ENCODE results near the gene DIP2C. TPM values are rescaled to one million over a fixed set of nuclear protein-coding genes. Genes with fewer than 3 reads are reported as not detected.

The DIP2C gene
- total RNA-seq, 2 experiments from 2014 or later = 0.62 to 0.80 TPM

GRCh38 chr10:299512-299911 is 390.0 kb downstream of the DIP2C start:
- no peak overlapping the region for H3K27ac Mint-ChIP-seq
- H3K9me3 Mint-ChIP-seq = no peaks in the 10 kb centered on the region
- no peak overlapping the region for H3K4me3 Mint-ChIP-seq
- POLR2A ChIA-PET = no interaction called here
- DNase-seq = no peak
- CTCF ChIA-PET = no interaction called here
- intact Hi-C loops (cut with micrococcal nuclease) = no loop called here
- no peaks in the 10 kb centered on the region for H3K36me3 Mint-ChIP-seq
- H3K4me1 Mint-ChIP-seq (ENCODE audit: low read depth) = no peaks in the 10 kb centered on the region
- H3K27me3 Mint-ChIP-seq = no peaks in the 10 kb centered on the region

- Mint-ChIP-seq H3K36me3 (peaks cover 2% of the 10 kb centered on the region), H3K27me3 (no peaks in the 10 kb centered on the region), H3K4me1 (ENCODE audit: low read depth) (no peaks in the 10 kb centered on the region), H3K4me3 (no peak overlapping the region), H3K9me3 (no peaks in the 10 kb centered on the region), H3K27ac (no peak overlapping the region)
- ChIA-PET CTCF (no interaction called here), POLR2A (no interaction called here)
- intact Hi-C loops (cut with micrococcal nuclease) = no loop called here
- DNase-seq = no peak
Observed at GRCh38 chr10:298033-298432, 391.4 kb downstream of the DIP2C start.

- no peak overlapping the region for H3K27ac Mint-ChIP-seq
- ChIA-PET POLR2A (no interaction called here), CTCF (no interaction called here)
- H3K9me3 Mint-ChIP-seq = no peaks in the 10 kb centered on the region
- no peak overlapping the region for H3K4me3 Mint-ChIP-seq
- no peaks in the 10 kb centered on the region for H3K27me3 Mint-ChIP-seq
- DNase-seq = no peak
- intact Hi-C loops (cut with micrococcal nuclease) = no loop called here
- no peaks in the 10 kb centered on the region for H3K4me1 Mint-ChIP-seq (ENCODE audit: low read depth)
- H3K36me3 Mint-ChIP-seq = peaks cover 2% of the 10 kb centered on the region
Observed at GRCh38 chr10:297567-297966, 391.9 kb downstream of the DIP2C start.

- CTCF ChIA-PET = no interaction called here
- H3K9me3 Mint-ChIP-seq = no peaks in the 10 kb centered on the region
- no peak overlapping the region for H3K4me3 Mint-ChIP-seq
- intact Hi-C loops (cut with micrococcal nuclease) = no loop called here
- POLR2A ChIA-PET = no interaction called here
- no peak for DNase-seq
- no peaks in the 10 kb centered on the region for H3K4me1 Mint-ChIP-seq (ENCODE audit: low read depth)
- no peaks in the 10 kb centered on the region for H3K27me3 Mint-ChIP-seq
- peaks cover 2% of the 10 kb centered on the region for H3K36me3 Mint-ChIP-seq
- H3K27ac Mint-ChIP-seq = no peak overlapping the region
Observed at GRCh38 chr10:293636-294035, 395.8 kb downstream of the DIP2C start.

GRCh38 chr10:290026-290725 is 399.3 kb downstream of the DIP2C start:
- no peaks in the 10 kb centered on the region for H3K27me3 Mint-ChIP-seq
- ChIA-PET CTCF (interaction anchor here (0.6 kb wide), 1 partner anchor 993 kb away, joined by 3 read pairs; no protein-coding TSS in a partner anchor), POLR2A (no interaction called here)
- no peak overlapping the region for H3K4me3 Mint-ChIP-seq
- peaks cover 2% of the 10 kb centered on the region for H3K36me3 Mint-ChIP-seq
- H3K9me3 Mint-ChIP-seq = no peaks in the 10 kb centered on the region
- DNase-seq = no peak
- H3K4me1 Mint-ChIP-seq (ENCODE audit: low read depth) = peaks cover 1% of the 10 kb centered on the region
- intact Hi-C loops (cut with micrococcal nuclease) = no loop called here
- H3K27ac Mint-ChIP-seq = no peak overlapping the region

- no peak overlapping the region for H3K27ac Mint-ChIP-seq
- H3K36me3 Mint-ChIP-seq = peaks cover 3% of the 10 kb centered on the region
- no peaks in the 10 kb centered on the region for H3K9me3 Mint-ChIP-seq
- H3K4me1 Mint-ChIP-seq (ENCODE audit: low read depth) = peaks cover 6% of the 10 kb centered on the region
- ChIA-PET POLR2A (no interaction called here), CTCF (no interaction called here)
- intact Hi-C loops (cut with micrococcal nuclease) = no loop called here
- no peak overlapping the region for H3K4me3 Mint-ChIP-seq
- DNase-seq = no peak
- no peaks in the 10 kb centered on the region for H3K27me3 Mint-ChIP-seq
Observed at GRCh38 chr10:289581-289980, 399.9 kb downstream of the DIP2C start.

GRCh38 chr10:288316-289200 is 400.9 kb downstream of the DIP2C start:
- no peak overlapping the region for H3K4me3 Mint-ChIP-seq
- no peak overlapping the region for H3K27ac Mint-ChIP-seq

GRCh38 chr10:287814-288213 is 401.7 kb downstream of the DIP2C start:
- Mint-ChIP-seq H3K36me3 (peaks cover 4% of the 10 kb centered on the region), H3K27me3 (no peaks in the 10 kb centered on the region), H3K4me3 (no peak overlapping the region), H3K27ac (no peak overlapping the region), H3K9me3 (peaks cover 3% of the 10 kb centered on the region), H3K4me1 (ENCODE audit: low read depth) (peaks cover 23% of the 10 kb centered on the region)
- POLR2A ChIA-PET = no interaction called here
- CTCF ChIA-PET = no interaction called here
- DNase-seq = no peak
- intact Hi-C loops (cut with micrococcal nuclease) = no loop called here

More at GRCh38 chr10:288316-289200, 400.9 kb downstream of the DIP2C start:
- intact Hi-C loops (cut with micrococcal nuclease) = no loop called here
- Mint-ChIP-seq H3K36me3 (peaks cover 4% of the 10 kb centered on the region), H3K27me3 (no peaks in the 10 kb centered on the region), H3K9me3 (peaks cover 3% of the 10 kb centered on the region), H3K4me1 (ENCODE audit: low read depth) (peaks cover 16% of the 10 kb centered on the region)
- DNase-seq = no peak
- ChIA-PET POLR2A (no interaction called here), CTCF (no interaction called here)

GRCh38 chr10:287026-287709 is 402.3 kb downstream of the DIP2C start:
- DNase-seq = no peak
- Mint-ChIP-seq H3K27me3 (no peaks in the 10 kb centered on the region), H3K4me1 (ENCODE audit: low read depth) (peaks cover 30% of the 10 kb centered on the region), H3K9me3 (peaks cover 3% of the 10 kb centered on the region), H3K4me3 (no peak overlapping the region), H3K36me3 (peaks cover 4% of the 10 kb centered on the region), H3K27ac (no peak overlapping the region)
- ChIA-PET POLR2A (no interaction called here), CTCF (no interaction called here)
- intact Hi-C loops (cut with micrococcal nuclease) = no loop called here

GRCh38 chr10:285216-285615 is 404.3 kb downstream of the DIP2C start:
- H3K27ac Mint-ChIP-seq = no peak overlapping the region
- H3K9me3 Mint-ChIP-seq = peaks cover 3% of the 10 kb centered on the region
- intact Hi-C loops (cut with micrococcal nuclease) = loop anchor here (2.0 kb wide), 1 partner anchor 102 kb away; no protein-coding TSS in a partner anchor
- no peak overlapping the region for H3K4me3 Mint-ChIP-seq
- no peaks in the 10 kb centered on the region for H3K27me3 Mint-ChIP-seq
- H3K4me1 Mint-ChIP-seq (ENCODE audit: low read depth) = peaks cover 30% of the 10 kb centered on the region
- DNase-seq = no peak
- H3K36me3 Mint-ChIP-seq = peaks cover 4% of the 10 kb centered on the region
- ChIA-PET POLR2A (no interaction called here), CTCF (no interaction called here)

GRCh38 chr10:283916-284356 is 405.5 kb downstream of the DIP2C start:
- DNase-seq = peak; percentile 86
- Mint-ChIP-seq H3K9me3 (peaks cover 3% of the 10 kb centered on the region), H3K27me3 (no peaks in the 10 kb centered on the region), H3K4me3 (peak overlapping the region; percentile 35), H3K4me1 (ENCODE audit: low read depth) (peaks cover 30% of the 10 kb centered on the region), H3K36me3 (peaks cover 4% of the 10 kb centered on the region), H3K27ac (peak overlapping the region; percentile 79)
- ChIA-PET CTCF (no interaction called here), POLR2A (no interaction called here)
- intact Hi-C loops (cut with micrococcal nuclease) = loop anchor here (1.0 to 2.0 kb wide), 3 partner anchors 19 to 101 kb away; no protein-coding TSS in a partner anchor

- Mint-ChIP-seq H3K4me1 (ENCODE audit: low read depth) (peaks cover 30% of the 10 kb centered on the region), H3K27me3 (no peaks in the 10 kb centered on the region), H3K4me3 (no peak overlapping the region), H3K27ac (peak overlapping the region; percentile 79), H3K36me3 (peaks cover 4% of the 10 kb centered on the region), H3K9me3 (peaks cover 3% of the 10 kb centered on the region)
- DNase-seq = no peak
- intact Hi-C loops (cut with micrococcal nuclease) = no loop called here
- ChIA-PET POLR2A (no interaction called here), CTCF (no interaction called here)
Observed at GRCh38 chr10:283140-283479, 406.4 kb downstream of the DIP2C start.
